Kidney epithelial cell (primary cell): ENCODE data around the gene PLEKHG3. TPM values are rescaled to one million over a fixed set of nuclear protein-coding genes. Genes with fewer than 3 reads are reported as not detected.

Source experiments
- DNase-seq: peaks from one replicate; pipeline ENCODE4 v3.0.0-alpha.2; 2010; ENCODE audit warnings: low read depth
- H3K27me3 ChIP-seq: 2 replicates; pipeline ENCODE4 v1.6.0; 2011; ENCODE audit warnings: low read length; ENCODE audit not compliant: control insufficient read depth, insufficient read depth
- H3K36me3 ChIP-seq: 2 replicates; pipeline ENCODE4 v1.5.1; 2011; ENCODE audit warnings: low read length; ENCODE audit not compliant: control insufficient read depth, insufficient read depth
- H3K4me3 ChIP-seq: 2 replicates; pipeline ENCODE4 v1.5.1; 2011; ENCODE audit warnings: low read depth, mild to moderate bottlenecking, control low read depth, low read length
- total RNA-seq: library from RNA; depleted of rRNA; stranded (reverse); fragments of >200 nt; gene quantifications from 2 replicates; pipeline ENCODE4 v1.2.3, GENCODE V29; 2015
- TF ChIP-seq, protein P1 (sequence below): IDR thresholded peaks from 2 replicates; pipeline ENCODE4 v1.5.1; 2011; ENCODE audit warnings: mild to moderate bottlenecking, moderate library complexity, low read length, control low read depth, inconsistent platforms; ENCODE audit not compliant: insufficient read depth, poor library complexity, severe bottlenecking

The PLEKHG3 gene
- total RNA-seq, 1 donor from 2014 or later = 136 TPM

DNA sequence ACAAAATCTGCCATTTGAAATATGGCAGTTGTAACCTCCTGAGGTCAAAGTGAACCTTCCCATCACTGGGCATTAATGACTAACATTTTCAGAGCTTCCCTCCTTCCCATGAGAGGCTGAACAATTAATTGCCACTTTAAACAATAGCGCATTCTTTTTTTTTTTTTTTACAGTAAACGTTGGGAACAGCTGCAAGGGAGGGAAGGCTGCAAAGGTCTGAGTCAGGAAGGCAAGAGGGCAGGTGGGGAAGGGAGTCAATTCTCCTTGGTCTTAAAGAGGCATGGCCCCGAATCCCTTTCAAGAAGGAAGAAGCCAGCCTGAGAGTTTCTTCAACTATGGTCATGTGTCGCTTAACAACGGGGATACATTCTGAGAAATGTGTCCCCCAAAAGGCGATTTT, 41.0 kb upstream of the PLEKHG3 start:
- no peak overlapping the region for H3K4me3 ChIP-seq
- no peak for DNase-seq
- no peaks in the 10 kb centered on the region for H3K27me3 ChIP-seq
- H3K36me3 ChIP-seq = no peaks in the 10 kb centered on the region
- TF ChIP-seq, protein P1, sequence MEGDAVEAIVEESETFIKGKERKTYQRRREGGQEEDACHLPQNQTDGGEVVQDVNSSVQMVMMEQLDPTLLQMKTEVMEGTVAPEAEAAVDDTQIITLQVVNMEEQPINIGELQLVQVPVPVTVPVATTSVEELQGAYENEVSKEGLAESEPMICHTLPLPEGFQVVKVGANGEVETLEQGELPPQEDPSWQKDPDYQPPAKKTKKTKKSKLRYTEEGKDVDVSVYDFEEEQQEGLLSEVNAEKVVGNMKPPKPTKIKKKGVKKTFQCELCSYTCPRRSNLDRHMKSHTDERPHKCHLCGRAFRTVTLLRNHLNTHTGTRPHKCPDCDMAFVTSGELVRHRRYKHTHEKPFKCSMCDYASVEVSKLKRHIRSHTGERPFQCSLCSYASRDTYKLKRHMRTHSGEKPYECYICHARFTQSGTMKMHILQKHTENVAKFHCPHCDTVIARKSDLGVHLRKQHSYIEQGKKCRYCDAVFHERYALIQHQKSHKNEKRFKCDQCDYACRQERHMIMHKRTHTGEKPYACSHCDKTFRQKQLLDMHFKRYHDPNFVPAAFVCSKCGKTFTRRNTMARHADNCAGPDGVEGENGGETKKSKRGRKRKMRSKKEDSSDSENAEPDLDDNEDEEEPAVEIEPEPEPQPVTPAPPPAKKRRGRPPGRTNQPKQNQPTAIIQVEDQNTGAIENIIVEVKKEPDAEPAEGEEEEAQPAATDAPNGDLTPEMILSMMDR = no peak

DNA sequence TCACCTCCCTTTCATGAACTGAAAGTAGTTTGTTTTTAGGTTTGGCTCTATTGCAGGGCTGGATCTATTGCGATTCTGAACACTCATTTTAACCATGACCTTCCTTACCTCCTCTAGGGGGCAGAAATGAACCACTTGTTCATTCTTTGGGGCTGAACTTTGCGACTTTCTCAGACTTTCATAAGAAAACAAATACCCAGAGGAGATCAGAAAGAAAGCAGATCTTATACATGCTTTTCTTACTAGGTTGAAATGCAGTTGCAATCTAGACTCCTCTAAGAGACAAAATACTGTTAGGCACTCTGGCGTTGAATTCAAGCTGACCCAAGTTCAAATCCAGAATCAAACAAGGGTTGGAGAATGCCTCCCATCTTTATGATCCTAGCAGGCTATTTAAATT, 32.6 kb upstream of the PLEKHG3 start:
- TF ChIP-seq, protein P1 = peak; percentile 60
- no peak for DNase-seq
- Histone ChIP-seq H3K27me3 (no peaks in the 10 kb centered on the region), H3K4me3 (no peak overlapping the region), H3K36me3 (no peaks in the 10 kb centered on the region)

DNA sequence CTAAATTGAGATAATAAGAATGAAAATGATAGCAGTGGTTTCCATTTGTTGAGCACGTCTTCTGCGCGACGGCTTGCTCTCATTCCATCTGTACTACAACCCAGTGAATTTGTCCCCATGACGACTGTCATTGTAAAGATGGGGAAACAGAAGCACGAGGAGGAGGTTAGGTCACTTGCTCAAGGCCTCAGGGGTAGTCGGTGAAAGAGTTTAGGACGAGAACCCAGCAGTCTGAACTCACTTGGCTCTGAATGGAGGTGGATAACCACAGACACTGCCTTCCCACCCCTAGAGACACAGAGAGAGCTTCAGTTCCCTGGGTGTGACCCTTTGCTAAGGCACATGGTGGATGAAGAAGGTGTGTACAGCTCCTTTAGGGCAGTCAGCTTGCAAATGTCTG, 30.9 kb upstream of the PLEKHG3 start:
- H3K27me3 ChIP-seq = no peaks in the 10 kb centered on the region
- no peak overlapping the region for H3K4me3 ChIP-seq
- TF ChIP-seq, protein P1 = no peak
- no peak for DNase-seq
- H3K36me3 ChIP-seq = no peaks in the 10 kb centered on the region

DNA sequence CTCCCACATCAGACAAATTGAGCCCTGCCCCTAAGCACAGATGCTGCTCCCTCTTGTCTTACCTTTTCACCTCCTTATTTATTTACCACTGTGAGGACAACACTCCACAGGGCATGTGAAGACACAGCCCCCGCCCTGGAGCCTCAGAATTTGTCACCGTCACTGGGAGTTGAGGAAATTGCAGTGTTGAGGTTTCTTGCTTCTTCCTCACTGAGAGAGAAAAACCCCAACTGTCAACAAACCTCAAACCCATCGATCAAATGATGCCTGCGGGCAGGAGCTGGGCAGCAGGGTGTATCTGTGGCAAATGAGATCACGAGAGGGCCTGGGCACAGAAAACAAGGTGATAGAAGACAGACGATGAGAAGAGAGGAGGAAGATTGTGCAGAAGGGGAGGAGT, 30.5 kb upstream of the PLEKHG3 start:
- H3K36me3 ChIP-seq = no peaks in the 10 kb centered on the region
- no peak for DNase-seq
- TF ChIP-seq, protein P1 = no peak
- H3K4me3 ChIP-seq = no peak overlapping the region
- H3K27me3 ChIP-seq = no peaks in the 10 kb centered on the region

DNA sequence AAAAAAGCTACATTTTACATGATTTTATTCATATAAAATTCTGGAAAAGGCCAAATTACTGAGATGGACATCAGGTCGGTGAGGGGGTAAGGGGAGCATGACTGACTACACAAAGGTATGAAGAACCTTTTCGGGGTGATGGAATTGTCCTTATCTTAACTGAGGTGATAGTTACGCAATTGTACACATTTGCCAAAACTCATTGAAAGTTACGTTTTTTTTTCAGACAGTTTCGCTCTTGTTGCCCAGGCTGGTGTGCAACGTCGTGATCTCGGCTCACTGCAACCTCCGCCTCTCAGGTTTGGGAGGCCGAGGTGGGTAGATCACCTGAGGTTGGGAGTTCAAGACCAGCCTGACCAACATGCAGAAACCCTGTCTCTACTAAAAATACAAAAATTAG, 29.4 kb upstream of the PLEKHG3 start:
- TF ChIP-seq, protein P1 = no peak

DNA sequence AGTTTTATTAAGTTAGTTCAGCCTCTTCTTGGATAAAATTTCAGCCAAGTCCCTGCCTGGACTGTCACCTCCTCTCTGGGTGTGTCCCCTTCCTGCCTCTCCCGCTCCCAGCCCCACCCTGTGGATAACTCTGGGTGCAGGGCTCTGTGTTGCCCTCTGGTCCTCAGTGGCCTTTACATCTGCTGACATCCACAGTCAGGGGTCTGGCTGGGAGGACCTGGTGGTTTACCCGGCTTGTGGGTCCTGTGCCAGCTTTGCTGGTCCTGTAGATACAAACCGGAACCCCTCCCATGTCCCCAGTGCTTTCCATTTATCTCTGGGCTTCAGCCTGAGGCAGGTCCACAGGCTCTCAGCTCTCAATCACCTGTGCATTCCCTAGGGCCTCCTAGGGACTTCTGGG, 28.9 kb upstream of the PLEKHG3 start:
- no peaks in the 10 kb centered on the region for H3K27me3 ChIP-seq

More for the DNA sequence above, 29.4 kb upstream of the PLEKHG3 start:
- no peaks in the 10 kb centered on the region for H3K36me3 ChIP-seq
- DNase-seq = no peak
- no peaks in the 10 kb centered on the region for H3K27me3 ChIP-seq
- H3K4me3 ChIP-seq = no peak overlapping the region

More for the DNA sequence above, 28.9 kb upstream of the PLEKHG3 start:
- Histone ChIP-seq H3K4me3 (no peak overlapping the region), H3K36me3 (no peaks in the 10 kb centered on the region)
- DNase-seq = no peak
- TF ChIP-seq, protein P1 = no peak
